ENCODE measurements around the gene SAMD8. TPM values are rescaled to one million over a fixed set of nuclear protein-coding genes. Genes with fewer than 3 reads are reported as not detected.

SAMD8 gene
- total and polyA plus RNA-seq, 2 of the 8 experiments (the other 6 are each of a cell fraction or from before 2014, with no cell fraction given): 11.7 to 20.9 TPM

- CTCF ChIA-PET (ENCODE audit: partially characterized antibody): no interaction called here
- no peak overlapping the region for H4K5ac ChIP-seq (ENCODE audit: insufficient read length, low read depth, low read length)
- H3K18ac ChIP-seq (ENCODE audit: extremely low read depth, low read length): no peak overlapping the region
- no peak overlapping the region for H3K23ac ChIP-seq (ENCODE audit: insufficient read length)
- TF ChIP-seq SIX5 (IDR thresholded peaks at IDR 0.05; ENCODE audit: low read depth, low read length) (no peak), SAP30 (IDR thresholded peaks at IDR 0.05; ENCODE audit: insufficient read depth, insufficient replicate concordance, low read length) (no peak), BRCA1 (IDR thresholded peaks at IDR 0.05; ENCODE audit: low read depth, low read length) (no peak), EGR1 (IDR thresholded peaks at IDR 0.05; ENCODE audit: borderline replicate concordance, low read depth, low read length) (no peak), TAF7 (optimal IDR thresholded peaks at IDR 0.05; ENCODE audit: borderline replicate concordance, low read depth, low read length) (no peak), JUND (IDR thresholded peaks at IDR 0.05; ENCODE audit: low read length) (no peak), CHD1 (IDR thresholded peaks at IDR 0.05; ENCODE audit: low read depth, low read length) (no peak), ATF2 (IDR thresholded peaks at IDR 0.05; ENCODE audit: low read length) (no peak), HDAC2 (IDR thresholded peaks at IDR 0.05; ENCODE audit: borderline replicate concordance in 1 of 2, low read depth in 2 of 2, low read length in 2 of 2) (no peak), SP4 (IDR thresholded peaks at IDR 0.05; ENCODE audit: low read length) (no peak), MAFK (IDR thresholded peaks at IDR 0.05; ENCODE audit: low read depth, low read length) (no peak)
- H2AFZ ChIP-seq (ENCODE audit: low read length): no peak overlapping the region
- no peak overlapping the region for H3K4me3 ChIP-seq (ENCODE audit: extremely low read depth in 1 of 4, insufficient read depth in 2 of 4, low read depth in 3 of 4, low read length in 4 of 4)
- no peak overlapping the region for H3K27ac ChIP-seq (ENCODE audit: low read depth, low read length)
- no peak overlapping the region for H2BK15ac ChIP-seq (ENCODE audit: low read length)
- POLR2A ChIA-PET (ENCODE audit: partially characterized antibody): interaction anchor here (1.6 to 2.1 kb wide), 2 partner anchors 10 to 16 kb away, joined by 6 to 7 read pairs; partner anchors contain the start of gene SAMD8
- no peak overlapping the region for H3K56ac ChIP-seq (replicated peaks; ENCODE audit: insufficient read length, low read depth, low read length)
- no peaks in the 10 kb centered on the region for H3K36me3 ChIP-seq (ENCODE audit: control insufficient read depth in 2 of 4, insufficient read depth in 4 of 4, low read length in 3 of 4)
- H3K4ac ChIP-seq (replicated peaks; ENCODE audit: insufficient read length, low read depth, low read length): no peak overlapping the region
- no peak overlapping the region for H2BK120ac ChIP-seq (replicated peaks; ENCODE audit: low read depth, low read length)
- H3K9ac ChIP-seq (replicated peaks in 1 of 4; ENCODE audit: extremely low read depth in 1 of 4, low read depth in 3 of 4, low read length in 3 of 4): no peak overlapping the region
- no peak overlapping the region for H4K8ac ChIP-seq (ENCODE audit: extremely low read depth, insufficient read depth, low read length)
- H3K79me1 ChIP-seq (ENCODE audit: low read depth, low read length): peaks cover 2% of the 10 kb centered on the region; the same call in 1 of the 2 replicates
- FAIRE-seq (no peak), DNase-seq (ENCODE audit: low read depth in 1 of 2, low spot score in 2 of 2) (no peak)
- peaks cover 0 to 33% of the 10 kb centered on the region in 2 experiments; a peak in 2 of 4 replicates for H3K79me2 ChIP-seq (ENCODE audit: control insufficient read depth in 1 of 2, insufficient read depth in 2 of 2, low read length in 2 of 2)
- H3K4me1 ChIP-seq (replicated peaks in 1 of 4; ENCODE audit: control insufficient read depth in 3 of 4, insufficient read depth in 4 of 4, low read length in 3 of 4): peaks cover 0 to 2% (median 0%) of the 10 kb centered on the region in 4 experiments; a peak in 1 of 7 replicates
- H2BK5ac ChIP-seq (ENCODE audit: low read depth, low read length): no peak overlapping the region
- H3K27me3 ChIP-seq (replicated peaks in 1 of 4; ENCODE audit: control insufficient read depth in 3 of 4, extremely low read depth in 1 of 4, insufficient read depth in 3 of 4, low read length in 3 of 4): no peaks in the 10 kb centered on the region
- H2BK20ac ChIP-seq (ENCODE audit: low read length): no peak overlapping the region
- 90% methylated on average over 2 of the region's 2 CpGs; no CpG with 5 or more reads in 1 of the 2 experiments for WGBS, 2 experiments (ENCODE audit: extremely low coverage in 1 of 2, insufficient coverage in 1 of 2, insufficient read length in 1 of 2, insufficient replicate concordance in 2 of 2, low coverage in 1 of 2, low lambda C conversion rate in 2 of 2, missing lambda C conversion rate in 1 of 2)
- no peak overlapping the region for H4K91ac ChIP-seq (replicated peaks; ENCODE audit: insufficient read length, low read length)
- H3K9me3 ChIP-seq (ENCODE audit: insufficient read depth in 2 of 2, low read depth in 1 of 2, low read length in 1 of 2): no peaks in the 10 kb centered on the region
- H2BK12ac ChIP-seq (ENCODE audit: low read depth, low read length): no peak overlapping the region
- no peak overlapping the region for H2AK5ac ChIP-seq (ENCODE audit: low read depth, low read length)
- H3K4me2 ChIP-seq (ENCODE audit: insufficient read depth in 1 of 2, low read depth in 2 of 2, low read length in 2 of 2): no peak overlapping the region
- no peaks in the 10 kb centered on the region for H3K23me2 ChIP-seq (ENCODE audit: low read depth, low read length)
- peaks cover 0 to 2% of the 10 kb centered on the region in 2 experiments for H4K20me1 ChIP-seq (replicated peaks in 1 of 2; ENCODE audit: control insufficient read depth in 1 of 2, insufficient read depth in 2 of 2, low read length in 2 of 2)
- H3K14ac ChIP-seq (ENCODE audit: insufficient read length): no peak overlapping the region
These were observed 16.0 kb downstream of the SAMD8 start for GRCh38 chr10:75127471-75127870.

All from H1 (cell line).